HG03460 (cell line): ENCODE data around the gene SOX4.
"Not testable (repeated sequence)": the region's sequence is repeated elsewhere in the genome, so short reads cannot be mapped to it uniquely, and the experiment has no call there.

Experiments
- ATAC-seq: cut with Tn5 transposase; IDR thresholded peaks from one replicate; pipeline ENCODE4 v1.9.1; 2021; ENCODE audit not compliant: unreplicated experiment

SOX4 gene

GRCh38 chr6:21593412-21593926 is at the start of gene SOX4:
SOX4 (plus strand) TSS chr6:21593751; CDS start chr6:21594535, 784 bp downstream.
- peak; percentile 64 for ATAC-seq

GRCh38 chr6:21552286-21552685 is 41.3 kb upstream of the SOX4 start:
- not testable (repeated sequence) for ATAC-seq

- ATAC-seq: no peak
Measured at GRCh38 chr6:21554286-21554685, 39.3 kb upstream of the SOX4 start.

- ATAC-seq: no peak
Measured at GRCh38 chr6:21555197-21555596, 38.4 kb upstream of the SOX4 start.

- ATAC-seq: no peak
Measured at GRCh38 chr6:21556511-21556910, 37.0 kb upstream of the SOX4 start.

- no peak for ATAC-seq
Measured at GRCh38 chr6:21556968-21557721, 36.4 kb upstream of the SOX4 start.

- no peak for ATAC-seq
Measured at GRCh38 chr6:21559238-21559637, 34.3 kb upstream of the SOX4 start.

- ATAC-seq: no peak
Measured at GRCh38 chr6:21560249-21560648, 33.3 kb upstream of the SOX4 start.

- no peak for ATAC-seq
Measured at GRCh38 chr6:21565431-21565830, 28.1 kb upstream of the SOX4 start.

- ATAC-seq: no peak
Measured at GRCh38 chr6:21578523-21578922, 15.0 kb upstream of the SOX4 start.

GRCh38 chr6:21582651-21583050 is 10.9 kb upstream of the SOX4 start:
- no peak for ATAC-seq

GRCh38 chr6:21586300-21586699 is 7.3 kb upstream of the SOX4 start:
- no peak for ATAC-seq

- ATAC-seq: peak; percentile 6
Measured at GRCh38 chr6:21586740-21587178, 6.8 kb upstream of the SOX4 start.

GRCh38 chr6:21587179-21587960 is 6.2 kb upstream of the SOX4 start:
- peak; percentile 31 for ATAC-seq

- peak; percentile 37 for ATAC-seq
Measured at GRCh38 chr6:21587961-21588480, 5.5 kb upstream of the SOX4 start.

- peak; percentile 24 for ATAC-seq
Measured at GRCh38 chr6:21588481-21589351, 4.8 kb upstream of the SOX4 start.

- peak; percentile 27 for ATAC-seq
Measured at GRCh38 chr6:21589352-21590345, 3.9 kb upstream of the SOX4 start.

GRCh38 chr6:21590346-21590745 is 3.2 kb upstream of the SOX4 start:
- no peak for ATAC-seq

- no peak for ATAC-seq
Measured at GRCh38 chr6:21591446-21591845, 2.1 kb upstream of the SOX4 start.

GRCh38 chr6:21592953-21593352 is 598 bp upstream of the SOX4 start:
- no peak for ATAC-seq
